Endometrium (tissue), 2 donors: ENCODE results near the gene FBXO41.

Experiments
- FAIRE-seq: peaks from 2 replicates; lab custom pipeline; 2012; peaks lifted over from hg19 to GRCh38; lab: Jason Lieb, UNC
- donor health status: control.
- donor health status: control.

The FBXO41 gene

DNA sequence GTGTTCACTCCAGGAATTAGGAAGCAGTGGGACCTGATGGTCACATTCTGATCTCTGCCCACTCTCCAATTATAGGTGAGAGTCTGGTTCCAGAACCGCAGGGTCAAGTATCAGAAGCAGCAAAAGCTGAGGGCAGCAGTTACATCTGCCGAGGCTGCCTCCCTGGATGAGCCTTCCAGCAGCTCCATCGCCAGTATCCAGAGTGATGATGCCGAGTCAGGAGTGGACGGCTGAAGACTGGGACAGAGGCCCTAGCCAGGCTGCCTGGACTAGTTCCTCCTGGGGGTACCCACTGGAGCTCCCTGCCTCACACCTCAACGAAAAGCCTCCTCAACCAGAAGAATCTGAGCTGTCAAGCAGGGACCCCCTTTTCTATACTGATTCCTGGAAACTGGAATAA lies 73.6 kb downstream of the FBXO41 start:
- FAIRE-seq, result no peak

DNA sequence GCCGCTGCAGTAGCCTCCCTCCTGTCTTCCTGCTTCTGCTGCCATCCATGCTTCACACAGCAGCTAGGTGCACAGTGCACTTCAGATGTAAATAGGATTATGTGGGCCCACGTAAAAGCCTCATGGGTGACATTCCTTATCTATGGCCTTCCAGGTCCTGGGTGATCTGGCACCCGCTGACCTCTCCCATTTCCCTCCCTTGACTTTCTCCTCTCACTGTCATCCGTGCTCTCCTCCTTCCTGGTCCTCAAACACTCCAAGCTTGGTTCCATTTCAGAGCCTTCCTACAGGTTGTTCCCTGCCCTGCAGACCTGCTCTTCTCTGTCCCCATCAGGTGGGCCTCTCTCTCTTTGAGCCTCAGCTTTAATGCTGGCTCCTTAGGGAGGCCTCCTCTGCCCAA lies 74.3 kb downstream of the FBXO41 start:
- no peak for FAIRE-seq

DNA sequence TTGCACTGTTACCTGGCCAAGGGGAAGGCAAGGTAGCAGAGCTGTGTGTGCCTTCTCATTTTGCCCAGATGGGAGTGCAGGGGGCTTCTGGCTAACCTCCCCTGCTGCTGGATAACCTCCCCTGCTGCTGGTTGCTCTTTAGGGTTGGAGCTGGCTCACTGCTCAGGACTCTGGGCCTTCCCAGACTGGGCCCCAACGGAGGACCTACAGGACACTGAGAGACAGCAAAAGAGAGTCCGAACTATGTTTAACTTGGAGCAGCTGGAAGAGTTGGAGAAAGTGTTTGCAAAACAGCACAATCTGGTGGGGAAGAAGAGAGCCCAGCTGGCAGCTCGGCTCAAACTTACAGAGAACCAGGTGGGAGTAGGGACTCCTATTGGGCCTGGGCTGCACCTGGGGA lies 76.0 kb downstream of the FBXO41 start:
- FAIRE-seq, result no peak

DNA sequence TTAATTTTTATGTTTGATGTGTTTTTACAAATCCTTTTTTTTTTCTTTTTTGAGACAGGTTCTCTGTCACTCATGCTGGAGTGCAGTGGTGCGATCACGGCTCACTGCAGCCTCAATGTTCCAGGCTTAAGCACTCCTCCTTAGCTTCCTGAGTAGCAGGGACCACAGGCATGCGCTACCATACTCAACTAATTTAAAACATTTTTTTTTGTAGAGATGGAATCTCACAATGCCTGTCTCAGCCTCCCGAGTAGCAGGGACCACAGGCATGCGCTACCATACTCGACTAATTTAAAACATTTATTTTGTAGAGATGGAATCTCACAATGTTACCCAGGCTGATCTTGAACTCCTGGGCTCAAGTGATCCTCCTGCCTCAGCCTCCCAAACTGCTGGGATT lies 78.7 kb downstream of the FBXO41 start:
- no peak for FAIRE-seq
